ENCODE data around the gene PIH1D2. TPM values are rescaled to one million over a fixed set of nuclear protein-coding genes. Genes with fewer than 3 reads are reported as not detected.

Gene PIH1D2
- total and polyA plus RNA-seq, 9 of the 15 experiments (the other 6 are each of a cell fraction or from before 2014, with no cell fraction given) = 1.5 to 5.4 (median 3.0) TPM

GRCh38 chr11:112086422-112087191 is 12.8 kb upstream of the PIH1D2 start, which contains the start of the genes SDHD and TIMM8B (continued):
- TF ChIP-seq, protein P1, sequence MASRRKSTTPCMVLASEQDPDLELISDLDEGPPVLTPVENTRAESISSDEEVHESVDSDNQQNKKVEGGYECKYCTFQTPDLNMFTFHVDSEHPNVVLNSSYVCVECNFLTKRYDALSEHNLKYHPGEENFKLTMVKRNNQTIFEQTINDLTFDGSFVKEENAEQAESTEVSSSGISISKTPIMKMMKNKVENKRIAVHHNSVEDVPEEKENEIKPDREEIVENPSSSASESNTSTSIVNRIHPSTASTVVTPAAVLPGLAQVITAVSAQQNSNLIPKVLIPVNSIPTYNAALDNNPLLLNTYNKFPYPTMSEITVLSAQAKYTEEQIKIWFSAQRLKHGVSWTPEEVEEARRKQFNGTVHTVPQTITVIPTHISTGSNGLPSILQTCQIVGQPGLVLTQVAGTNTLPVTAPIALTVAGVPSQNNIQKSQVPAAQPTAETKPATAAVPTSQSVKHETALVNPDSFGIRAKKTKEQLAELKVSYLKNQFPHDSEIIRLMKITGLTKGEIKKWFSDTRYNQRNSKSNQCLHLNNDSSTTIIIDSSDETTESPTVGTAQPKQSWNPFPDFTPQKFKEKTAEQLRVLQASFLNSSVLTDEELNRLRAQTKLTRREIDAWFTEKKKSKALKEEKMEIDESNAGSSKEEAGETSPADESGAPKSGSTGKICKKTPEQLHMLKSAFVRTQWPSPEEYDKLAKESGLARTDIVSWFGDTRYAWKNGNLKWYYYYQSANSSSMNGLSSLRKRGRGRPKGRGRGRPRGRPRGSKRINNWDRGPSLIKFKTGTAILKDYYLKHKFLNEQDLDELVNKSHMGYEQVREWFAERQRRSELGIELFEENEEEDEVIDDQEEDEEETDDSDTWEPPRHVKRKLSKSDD (conservative IDR thresholded peaks at IDR 0.05; ENCODE audit: low read length) = no peak
- no peak for TF ChIP-seq NUFIP1 (IDR thresholded peaks at IDR 0.05; ENCODE audit: partially characterized antibody)
- no peak for TF ChIP-seq ZNF584 (CRISPR knock-in tag; IDR thresholded peaks at IDR 0.05; ENCODE audit: low read depth)
- 0 out of 2 replicates have a peak, but pooled peaks have one; percentile 61 for TF ChIP-seq SMARCE1 (IDR thresholded peaks at IDR 0.05)
- TF ChIP-seq, protein P2, sequence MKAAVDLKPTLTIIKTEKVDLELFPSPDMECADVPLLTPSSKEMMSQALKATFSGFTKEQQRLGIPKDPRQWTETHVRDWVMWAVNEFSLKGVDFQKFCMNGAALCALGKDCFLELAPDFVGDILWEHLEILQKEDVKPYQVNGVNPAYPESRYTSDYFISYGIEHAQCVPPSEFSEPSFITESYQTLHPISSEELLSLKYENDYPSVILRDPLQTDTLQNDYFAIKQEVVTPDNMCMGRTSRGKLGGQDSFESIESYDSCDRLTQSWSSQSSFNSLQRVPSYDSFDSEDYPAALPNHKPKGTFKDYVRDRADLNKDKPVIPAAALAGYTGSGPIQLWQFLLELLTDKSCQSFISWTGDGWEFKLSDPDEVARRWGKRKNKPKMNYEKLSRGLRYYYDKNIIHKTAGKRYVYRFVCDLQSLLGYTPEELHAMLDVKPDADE (conservative IDR thresholded peaks at IDR 0.05; ENCODE audit: control insufficient read depth, low read depth, low read length) = peak; percentile 59; the same call in 1 of the 2 replicates
- peak; percentile 38; the same call in 1 of the 2 replicates for TF ChIP-seq ZNF263 (CRISPR knock-in tag; IDR thresholded peaks at IDR 0.05; ENCODE audit: borderline replicate concordance)
- peak; percentile 97 for TF ChIP-seq RBFOX2 (IDR thresholded peaks at IDR 0.05; ENCODE audit: low read depth, low read length)
- TF ChIP-seq TFAM (CRISPR knock-in tag; conservative IDR thresholded peaks at IDR 0.05) = no peak
- TF ChIP-seq TCF7L2 (IDR thresholded peaks at IDR 0.05; ENCODE audit: low read depth, low read length) = no peak
- peak; percentile 92 for TF ChIP-seq C11orf30 (IDR thresholded peaks at IDR 0.05; ENCODE audit: low read depth)
- TF ChIP-seq KLF16 (IDR thresholded peaks at IDR 0.05) = no peak
- TF ChIP-seq EZH2 (IDR thresholded peaks at IDR 0.05; ENCODE audit: borderline replicate concordance, low read depth, low read length) = no peak
- TF ChIP-seq KDM1A (IDR thresholded peaks at IDR 0.05) = no peak
- no peak for TF ChIP-seq TARDBP (IDR thresholded peaks at IDR 0.05)
- TF ChIP-seq POU5F1 (IDR thresholded peaks at IDR 0.05; ENCODE audit: borderline replicate concordance, low read depth, low read length, partially characterized antibody) = peak; percentile 38
- TF ChIP-seq SMAD1 (IDR thresholded peaks at IDR 0.05; ENCODE audit: low read depth, low read length, partially characterized antibody) = peak; percentile 64
- TF ChIP-seq TEAD1 (CRISPR knock-in tag; IDR thresholded peaks at IDR 0.05) = no peak
- TF ChIP-seq ZNF551 (CRISPR knock-in tag; IDR thresholded peaks at IDR 0.05) = no peak
- TF ChIP-seq HNRNPL (IDR thresholded peaks at IDR 0.05; ENCODE audit: low read depth, low read length) = no peak
- TF ChIP-seq ELF2 (CRISPR knock-in tag; IDR thresholded peaks at IDR 0.05) = peak; percentile 81
- TF ChIP-seq ASH1L (IDR thresholded peaks at IDR 0.05; ENCODE audit: borderline replicate concordance, low read depth, partially characterized antibody) = peak; percentile 75
